Thyroid gland (tissue), 4 donors: ENCODE results near the gene WDSUB1. TPM values are rescaled to one million over a fixed set of nuclear protein-coding genes. Genes with fewer than 3 reads are reported as not detected.

ENCODE experiments used
- DNase-seq, 2 donors: peaks; one replicate each; pipeline ENCODE4 v3.0.0-alpha.2; 2019
- H3K27ac ChIP-seq, 3 donors: fragments of 200-600 bp; sonication (generic); 1 replicate in 2 of 3; 2 replicates in 1 of 3; pipeline ENCODE4 v1.5.1; 2016 to 2019; ENCODE audit warnings: mild to moderate bottlenecking in 1 of 3, moderate library complexity in 1 of 3
- H3K27me3 ChIP-seq: fragments of 200-600 bp; sonication (generic); one replicate; pipeline ENCODE4 v1.5.1; 2019
- H3K36me3 ChIP-seq, 2 donors: fragments of 200-600 bp; sonication (generic); one replicate each; pipeline ENCODE4 v1.5.1; 2016 to 2019
- H3K4me1 ChIP-seq, 2 donors: fragments of 200-600 bp; sonication (generic); one replicate each; pipeline ENCODE4 v1.5.1; 2017 to 2019
- H3K4me3 ChIP-seq, 3 donors: fragments of 200-600 bp; sonication (generic); replicated peaks in 1 of 3; 1 replicate in 2 of 3; 2 replicates in 1 of 3; pipeline ENCODE4 v1.5.1; 2016; ENCODE audit warnings: mild to moderate bottlenecking in 1 of 3
- H3K9me3 ChIP-seq: fragments of 200-600 bp; sonication (generic); one replicate; pipeline ENCODE4 v1.5.1; 2017
- POLR2A ChIP-seq, 2 donors: fragments of 450-650 bp; IDR thresholded peaks; one replicate each; pipeline ENCODE4 v1.6.1; 2017; ENCODE audit warnings: antibody characterized with exemption in 2 of 2, mild to moderate bottlenecking in 2 of 2, moderate library complexity in 1 of 2
- WGBS, 2 donors: methylation state at CpG; one replicate each; pipeline ENCODE4 v1.1.5; 2017; 5-methylcytosine and 5-hydroxymethylcytosine counted together
- intact Hi-C: fragments of 100-400 bp; cut with DNase I; formaldehyde crosslinking; loops from one replicate; pipeline ENCODE4 v1.15.1; 2023
- total RNA-seq, 4 donors: library from RNA; depleted of rRNA; stranded (reverse); fragments of >200 nt; gene quantifications; one replicate each; pipeline ENCODE4 v1.2.3, GENCODE V29; 2016
- TF ChIP-seq, protein P1 (sequence below), 6 experiments: fragments of 200-600 bp in 3 of 6; fragments of 450-650 bp in 3 of 6; sonication (generic) in 3 of 6; IDR thresholded peaks; one replicate each; pipeline ENCODE4 v1.5.1; 2016 to 2019; ENCODE audit warnings: antibody characterized with exemption in 6 of 6, mild to moderate bottlenecking in 2 of 6, inconsistent platforms in 1 of 6, moderate library complexity in 1 of 6

Gene WDSUB1
- total RNA-seq, 4 donors from 2014 or later, result 13.2 to 22.9 (median 18.2) TPM

DNA sequence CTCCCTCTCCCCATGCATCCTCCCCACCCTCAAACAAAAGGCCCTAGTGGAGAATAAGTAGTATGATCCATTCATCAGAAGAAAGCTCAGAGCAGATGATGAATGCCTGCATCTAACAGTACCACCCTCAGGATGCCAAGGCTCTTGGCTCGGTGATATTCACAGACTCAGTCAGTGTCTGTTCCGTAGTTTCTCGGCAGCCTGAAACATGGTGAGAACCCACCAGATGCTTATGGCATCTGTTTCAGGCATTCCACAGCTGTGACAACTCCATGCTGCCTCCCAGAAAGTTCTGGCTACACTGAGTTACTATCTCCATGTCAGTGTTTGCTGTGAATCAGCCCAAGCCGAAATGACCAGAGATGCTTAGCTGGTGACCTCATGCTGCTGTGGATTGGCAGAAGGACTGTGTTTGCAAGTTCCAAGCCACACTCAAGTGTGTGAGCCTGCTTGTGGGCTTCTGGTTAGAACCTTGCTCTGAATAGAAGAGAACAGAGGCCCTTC, 83.9 kb downstream of the WDSUB1 start:
- Histone ChIP-seq H3K27me3 (no peaks in the 10 kb centered on the region), H3K9me3 (no peaks in the 10 kb centered on the region), H3K4me1 (peaks cover 3 to 10% of the 10 kb centered on the region in 2 donors), H3K36me3 (peaks cover 6 to 8% of the 10 kb centered on the region in 2 donors), H3K27ac (no peak overlapping the region), H3K4me3 (no peak overlapping the region)
- 69 to 86% methylated on average over 3 to 4 of the region's 4 CpGs for WGBS, 2 donors
- intact Hi-C loops, result no loop called here
- DNase-seq, result no peak
- TF ChIP-seq, protein P1, sequence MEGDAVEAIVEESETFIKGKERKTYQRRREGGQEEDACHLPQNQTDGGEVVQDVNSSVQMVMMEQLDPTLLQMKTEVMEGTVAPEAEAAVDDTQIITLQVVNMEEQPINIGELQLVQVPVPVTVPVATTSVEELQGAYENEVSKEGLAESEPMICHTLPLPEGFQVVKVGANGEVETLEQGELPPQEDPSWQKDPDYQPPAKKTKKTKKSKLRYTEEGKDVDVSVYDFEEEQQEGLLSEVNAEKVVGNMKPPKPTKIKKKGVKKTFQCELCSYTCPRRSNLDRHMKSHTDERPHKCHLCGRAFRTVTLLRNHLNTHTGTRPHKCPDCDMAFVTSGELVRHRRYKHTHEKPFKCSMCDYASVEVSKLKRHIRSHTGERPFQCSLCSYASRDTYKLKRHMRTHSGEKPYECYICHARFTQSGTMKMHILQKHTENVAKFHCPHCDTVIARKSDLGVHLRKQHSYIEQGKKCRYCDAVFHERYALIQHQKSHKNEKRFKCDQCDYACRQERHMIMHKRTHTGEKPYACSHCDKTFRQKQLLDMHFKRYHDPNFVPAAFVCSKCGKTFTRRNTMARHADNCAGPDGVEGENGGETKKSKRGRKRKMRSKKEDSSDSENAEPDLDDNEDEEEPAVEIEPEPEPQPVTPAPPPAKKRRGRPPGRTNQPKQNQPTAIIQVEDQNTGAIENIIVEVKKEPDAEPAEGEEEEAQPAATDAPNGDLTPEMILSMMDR (IDR thresholded peaks at IDR 0.05), result no peak
- TF ChIP-seq POLR2A (IDR thresholded peaks at IDR 0.05), result no peak

DNA sequence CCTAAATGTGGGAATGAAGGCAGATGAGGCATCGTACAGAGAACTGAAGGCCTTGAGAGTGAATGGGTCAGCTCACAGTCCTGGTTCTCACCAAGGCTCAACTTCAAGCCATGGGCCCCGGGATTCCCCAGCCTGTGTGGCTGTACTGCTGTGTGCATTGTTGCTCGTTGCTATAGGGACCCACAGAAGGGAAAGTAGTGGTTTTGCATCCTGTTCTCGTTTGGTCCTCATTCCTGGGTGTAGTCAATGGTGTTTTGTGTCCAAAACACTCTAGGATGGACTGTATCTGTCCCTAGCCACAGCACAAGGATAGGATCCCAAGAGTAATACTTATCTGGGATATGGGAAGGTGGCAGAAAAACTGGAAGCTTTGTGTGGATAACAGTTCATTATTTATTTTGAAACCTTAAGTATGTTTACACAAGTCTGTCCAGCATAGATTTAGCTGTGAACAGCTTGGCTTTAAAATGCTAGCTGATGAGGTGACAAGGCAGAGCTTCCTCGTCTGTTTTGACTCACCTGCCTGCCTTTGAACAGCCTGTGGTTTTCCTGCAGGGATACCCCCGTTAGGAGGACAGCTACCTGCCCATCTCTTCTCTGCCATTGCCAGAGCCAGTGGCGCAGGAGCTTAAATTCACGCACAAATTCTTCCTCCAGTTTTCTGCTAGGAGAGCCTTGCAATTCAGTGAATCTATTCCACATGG, 85.0 kb downstream of the WDSUB1 start:
- Histone ChIP-seq H3K9me3 (no peaks in the 10 kb centered on the region), H3K27ac (peak overlapping the region in 1 of 3 donors; percentile 37), H3K27me3 (no peaks in the 10 kb centered on the region), H3K4me1 (peaks cover 3 to 10% of the 10 kb centered on the region in 2 donors), H3K36me3 (peaks cover 11 to 18% of the 10 kb centered on the region in 2 donors), H3K4me3 (no peak overlapping the region)
- DNase-seq, result no peak
- intact Hi-C loops, result no loop called here
- no peak for TF ChIP-seq POLR2A (IDR thresholded peaks at IDR 0.05)
- TF ChIP-seq, protein P1 (IDR thresholded peaks at IDR 0.05), result no peak
- 79 to 83% methylated on average over 8 of the region's 8 CpGs for WGBS, 2 donors

GRCh38 chr2:159200498-159200897, 86.0 kb downstream of the WDSUB1 start:
- no peak for TF ChIP-seq POLR2A (IDR thresholded peaks at IDR 0.05)
- TF ChIP-seq, protein P1 (IDR thresholded peaks at IDR 0.05), result no peak
- H3K36me3 ChIP-seq, result peaks cover 12 to 25% of the 10 kb centered on the region in 2 donors
- no peak for DNase-seq

GRCh38 chr2:159199761-159200465, 86.6 kb downstream of the WDSUB1 start:
- H3K27ac ChIP-seq, result peak overlapping the region in 2 of 3 donors; percentile 37 to 46

More at GRCh38 chr2:159200498-159200897, 86.0 kb downstream of the WDSUB1 start:
- peak overlapping the region in 2 of 3 donors; percentile 37 to 46 for H3K27ac ChIP-seq
- no peak overlapping the region for H3K4me3 ChIP-seq
- no peaks in the 10 kb centered on the region for H3K27me3 ChIP-seq
- WGBS, 2 donors, result 42 to 50% methylated on average over 1 of the region's 1 CpG
- H3K9me3 ChIP-seq, result no peaks in the 10 kb centered on the region
- intact Hi-C loops, result no loop called here
- peaks cover 3 to 10% of the 10 kb centered on the region in 2 donors for H3K4me1 ChIP-seq

More at GRCh38 chr2:159199761-159200465, 86.6 kb downstream of the WDSUB1 start:
- peaks cover 3 to 10% of the 10 kb centered on the region in 2 donors for H3K4me1 ChIP-seq
- TF ChIP-seq, protein P1 (IDR thresholded peaks at IDR 0.05), result no peak
- TF ChIP-seq POLR2A (IDR thresholded peaks at IDR 0.05), result no peak
- peaks cover 12 to 25% of the 10 kb centered on the region in 2 donors for H3K36me3 ChIP-seq
- H3K4me3 ChIP-seq, result no peak overlapping the region
- no peaks in the 10 kb centered on the region for H3K9me3 ChIP-seq
- intact Hi-C loops, result no loop called here
- WGBS, 2 donors, result 93 to 96% methylated on average over 4 of the region's 4 CpGs
- H3K27me3 ChIP-seq, result no peaks in the 10 kb centered on the region
- no peak for DNase-seq
